ENCODE measurements around the gene TSPAN31. TPM values are rescaled to one million over a fixed set of nuclear protein-coding genes. Genes with fewer than 3 reads are reported as not detected.
A peak's percentile ranks its signal among the peaks of the same experiment; 100 is the strongest.

TSPAN31 gene
- total and polyA plus RNA-seq, 9 of the 15 experiments (the other 6 are each of a cell fraction or from before 2014, with no cell fraction given), result 11.3 to 26.4 (median 14.3) TPM

DNA sequence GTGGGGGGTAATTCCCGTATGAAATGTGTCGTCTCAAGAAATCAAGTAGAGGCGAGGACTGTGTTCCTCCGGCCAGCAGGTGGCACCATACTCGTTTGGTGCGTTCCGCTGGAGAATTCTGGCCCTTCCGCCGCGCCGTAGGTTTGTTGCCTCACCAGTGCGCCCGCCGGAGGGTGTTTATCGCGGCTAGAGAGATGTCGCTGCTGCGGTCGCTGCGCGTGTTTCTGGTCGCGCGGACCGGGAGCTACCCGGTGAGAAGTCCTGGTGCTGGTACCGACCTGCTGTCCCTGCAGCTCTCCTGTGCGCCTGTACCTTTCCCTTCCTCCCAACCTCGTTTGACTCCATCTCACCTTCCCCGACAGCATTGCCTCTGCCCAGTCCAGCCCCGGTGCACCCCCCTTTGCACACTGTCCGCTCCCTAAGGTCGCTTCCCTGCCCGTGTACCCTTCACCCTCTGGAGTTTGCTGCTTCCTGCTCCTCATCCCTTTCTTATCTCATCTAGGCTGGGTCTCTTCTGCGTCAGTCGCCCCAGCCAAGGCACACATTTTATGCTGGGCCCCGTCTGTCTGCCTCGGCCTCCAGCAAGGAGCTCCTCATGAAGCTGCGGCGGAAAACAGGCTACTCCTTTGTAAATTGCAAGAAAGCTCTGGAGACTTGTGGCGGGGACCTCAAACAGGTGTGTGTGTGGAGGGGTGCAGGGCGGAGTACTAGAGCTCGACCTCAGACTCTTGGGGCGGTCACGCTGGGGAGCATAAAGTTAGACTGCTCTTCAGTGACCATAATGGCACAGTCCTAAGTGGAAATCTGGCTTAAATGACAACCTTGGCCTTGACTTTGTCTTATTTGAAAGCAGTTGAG, 38.0 kb downstream of the TSPAN31 start, which contains the start of gene TSFM (continued):
- TF ChIP-seq, protein P1, sequence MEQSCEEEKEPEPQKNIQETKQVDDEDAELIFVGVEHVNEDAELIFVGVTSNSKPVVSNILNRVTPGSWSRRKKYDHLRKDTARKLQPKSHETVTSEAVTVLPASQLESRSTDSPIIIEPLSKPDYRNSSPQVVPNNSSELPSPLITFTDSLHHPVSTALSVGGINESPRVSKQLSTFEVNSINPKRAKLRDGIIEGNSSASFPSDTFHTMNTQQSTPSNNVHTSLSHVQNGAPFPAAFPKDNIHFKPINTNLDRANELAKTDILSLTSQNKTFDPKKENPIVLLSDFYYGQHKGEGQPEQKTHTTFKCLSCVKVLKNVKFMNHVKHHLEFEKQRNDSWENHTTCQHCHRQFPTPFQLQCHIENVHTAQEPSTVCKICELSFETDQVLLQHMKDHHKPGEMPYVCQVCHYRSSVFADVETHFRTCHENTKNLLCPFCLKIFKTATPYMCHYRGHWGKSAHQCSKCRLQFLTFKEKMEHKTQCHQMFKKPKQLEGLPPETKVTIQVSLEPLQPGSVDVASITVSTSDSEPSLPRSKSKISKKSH (CRISPR knock-in tag; IDR thresholded peaks at IDR 0.05), result no peak
- peak; percentile 96 for TF ChIP-seq SIN3B (IDR thresholded peaks at IDR 0.05; ENCODE audit: low read depth)
- no peak for TF ChIP-seq HNRNPL (IDR thresholded peaks at IDR 0.05; ENCODE audit: low read depth, low read length)
- TF ChIP-seq, protein P2, sequence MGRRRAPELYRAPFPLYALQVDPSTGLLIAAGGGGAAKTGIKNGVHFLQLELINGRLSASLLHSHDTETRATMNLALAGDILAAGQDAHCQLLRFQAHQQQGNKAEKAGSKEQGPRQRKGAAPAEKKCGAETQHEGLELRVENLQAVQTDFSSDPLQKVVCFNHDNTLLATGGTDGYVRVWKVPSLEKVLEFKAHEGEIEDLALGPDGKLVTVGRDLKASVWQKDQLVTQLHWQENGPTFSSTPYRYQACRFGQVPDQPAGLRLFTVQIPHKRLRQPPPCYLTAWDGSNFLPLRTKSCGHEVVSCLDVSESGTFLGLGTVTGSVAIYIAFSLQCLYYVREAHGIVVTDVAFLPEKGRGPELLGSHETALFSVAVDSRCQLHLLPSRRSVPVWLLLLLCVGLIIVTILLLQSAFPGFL (CRISPR knock-in tag; IDR thresholded peaks at IDR 0.05), result no peak
- no peak for TF ChIP-seq ZNF134 (CRISPR knock-in tag; conservative IDR thresholded peaks at IDR 0.05)
- 0 out of 2 replicates have a peak, but pooled peaks have one; percentile 48 for TF ChIP-seq ERF (CRISPR knock-in tag; IDR thresholded peaks at IDR 0.05)
- TF ChIP-seq ETV1 (tag; conservative IDR thresholded peaks at IDR 0.05; ENCODE audit: low read depth), result peak; percentile 65
- no peak for TF ChIP-seq SREBF1 (IDR thresholded peaks at IDR 0.05; ENCODE audit: borderline replicate concordance, low read depth, low read length)
- TF ChIP-seq PCBP2 (IDR thresholded peaks at IDR 0.05; ENCODE audit: low read depth, low read length, poor library complexity, severe bottlenecking), result no peak
- no peak for TF ChIP-seq TFAM (CRISPR knock-in tag; conservative IDR thresholded peaks at IDR 0.05)
- TF ChIP-seq KDM4B (IDR thresholded peaks at IDR 0.05; ENCODE audit: borderline replicate concordance in 2 of 2, low read depth in 1 of 2), result no peak; a peak in 1 of 4 replicates
- peak; percentile 57; the same call in 1 of the 2 replicates for TF ChIP-seq SMC3 (conservative IDR thresholded peaks at IDR 0.05; ENCODE audit: insufficient read depth, low read depth, low read length)
- TF ChIP-seq, protein P3, sequence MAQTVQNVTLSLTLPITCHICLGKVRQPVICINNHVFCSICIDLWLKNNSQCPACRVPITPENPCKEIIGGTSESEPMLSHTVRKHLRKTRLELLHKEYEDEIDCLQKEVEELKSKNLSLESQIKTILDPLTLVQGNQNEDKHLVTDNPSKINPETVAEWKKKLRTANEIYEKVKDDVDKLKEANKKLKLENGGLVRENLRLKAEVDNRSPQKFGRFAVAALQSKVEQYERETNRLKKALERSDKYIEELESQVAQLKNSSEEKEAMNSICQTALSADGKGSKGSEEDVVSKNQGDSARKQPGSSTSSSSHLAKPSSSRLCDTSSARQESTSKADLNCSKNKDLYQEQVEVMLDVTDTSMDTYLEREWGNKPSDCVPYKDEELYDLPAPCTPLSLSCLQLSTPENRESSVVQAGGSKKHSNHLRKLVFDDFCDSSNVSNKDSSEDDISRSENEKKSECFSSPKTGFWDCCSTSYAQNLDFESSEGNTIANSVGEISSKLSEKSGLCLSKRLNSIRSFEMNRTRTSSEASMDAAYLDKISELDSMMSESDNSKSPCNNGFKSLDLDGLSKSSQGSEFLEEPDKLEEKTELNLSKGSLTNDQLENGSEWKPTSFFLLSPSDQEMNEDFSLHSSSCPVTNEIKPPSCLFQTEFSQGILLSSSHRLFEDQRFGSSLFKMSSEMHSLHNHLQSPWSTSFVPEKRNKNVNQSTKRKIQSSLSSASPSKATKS (CRISPR knock-in tag; IDR thresholded peaks at IDR 0.05), result no peak
- peak; percentile 98 for TF ChIP-seq CREM (IDR thresholded peaks at IDR 0.05; ENCODE audit: low read depth)
- no peak for TF ChIP-seq NFATC3 (IDR thresholded peaks at IDR 0.05)
- TF ChIP-seq SNIP1 (IDR thresholded peaks at IDR 0.05; ENCODE audit: low read depth), result 0 out of 2 replicates have a peak, but pooled peaks have one; percentile 56
- no peak for TF ChIP-seq NFXL1 (CRISPR knock-in tag; IDR thresholded peaks at IDR 0.05)
- no peak for TF ChIP-seq RBM39 (optimal IDR thresholded peaks at IDR 0.05; ENCODE audit: low read depth, low read length)
- peak; percentile 51; the same call in 1 of the 2 replicates for TF ChIP-seq GATAD2B (IDR thresholded peaks at IDR 0.05; ENCODE audit: borderline replicate concordance)
- peak; percentile 64; the same call in 1 of the 2 replicates for TF ChIP-seq TCF7 (IDR thresholded peaks at IDR 0.05; ENCODE audit: borderline replicate concordance)
- no peak for TF ChIP-seq ZNF436 (CRISPR knock-in tag; IDR thresholded peaks at IDR 0.05)
- no peak for TF ChIP-seq KDM1A (IDR thresholded peaks at IDR 0.05)
- TF ChIP-seq, protein P4, sequence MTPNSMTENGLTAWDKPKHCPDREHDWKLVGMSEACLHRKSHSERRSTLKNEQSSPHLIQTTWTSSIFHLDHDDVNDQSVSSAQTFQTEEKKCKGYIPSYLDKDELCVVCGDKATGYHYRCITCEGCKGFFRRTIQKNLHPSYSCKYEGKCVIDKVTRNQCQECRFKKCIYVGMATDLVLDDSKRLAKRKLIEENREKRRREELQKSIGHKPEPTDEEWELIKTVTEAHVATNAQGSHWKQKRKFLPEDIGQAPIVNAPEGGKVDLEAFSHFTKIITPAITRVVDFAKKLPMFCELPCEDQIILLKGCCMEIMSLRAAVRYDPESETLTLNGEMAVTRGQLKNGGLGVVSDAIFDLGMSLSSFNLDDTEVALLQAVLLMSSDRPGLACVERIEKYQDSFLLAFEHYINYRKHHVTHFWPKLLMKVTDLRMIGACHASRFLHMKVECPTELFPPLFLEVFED (CRISPR knock-in tag; conservative IDR thresholded peaks at IDR 0.05), result no peak

Measured in K562 (cell line).